Caco-2 (cell line): ENCODE data around the gene SERTAD2. TPM values are rescaled to one million over a fixed set of nuclear protein-coding genes. Genes with fewer than 3 reads are reported as not detected.
A peak's percentile ranks its signal among the peaks of the same experiment; 100 is the strongest.

Experiments
- BruUV-seq: library from RNA; stranded (reverse); fragments of 400-500 nt; replicated peaks from 2 replicates; lab custom pipeline; 2021; lab: Mats Ljungman, UMichigan
- CTCF ChIA-PET: fragments of 300-600 bp; sonication (Branson Sonifier 250); formaldehyde crosslinking; loops from one replicate; lab custom pipeline; 2022; ENCODE audit warnings: antibody characterized with exemption; lab: Charles Lee
- POLR2A ChIA-PET: fragments of 300-600 bp; sonication (Branson Sonifier 250); formaldehyde crosslinking; loops from one replicate; lab custom pipeline; 2022; ENCODE audit warnings: antibody characterized with exemption; lab: Charles Lee
- DNase-seq, 2 experiments: peaks; one replicate each; pipeline versions ENCODE4 v3.0.0 to v3.0.0-alpha.2; 2020 to 2022
- H3K27me3 ChIP-seq: replicated peaks from 2 replicates; pipeline ENCODE4 v1.6.0; 2011; ENCODE audit warnings: low read length; ENCODE audit not compliant: control insufficient read depth, insufficient read depth
- H3K36me3 ChIP-seq: 2 replicates; pipeline ENCODE4 v1.5.1; 2011; ENCODE audit warnings: low read length; ENCODE audit not compliant: control insufficient read depth, insufficient read depth
- H3K4me1 ChIP-seq: fragments of 250-450 bp; sonication (Bioruptor Pico); 2 replicates; pipeline ENCODE4 v1.5.1; 2020; ENCODE audit warnings: mild to moderate bottlenecking
- H3K4me3 ChIP-seq: 2 replicates; pipeline ENCODE4 v1.5.1; 2011; ENCODE audit warnings: low read depth, mild to moderate bottlenecking, control low read depth, low read length
- H3K9me3 ChIP-seq: fragments of 250-450 bp; sonication (Bioruptor Pico); 2 replicates; pipeline ENCODE4 v1.5.1; 2020; ENCODE audit warnings: mild to moderate bottlenecking, moderate library complexity
- H3K27ac Mint-ChIP-seq: one replicate; pipeline ENCODE4 v1.8.0; 2022; ENCODE audit warnings: mixed read lengths; ENCODE audit not compliant: unreplicated experiment
- H3K27me3 Mint-ChIP-seq: one replicate; pipeline ENCODE4 v1.8.0; 2022; ENCODE audit warnings: mixed read lengths; ENCODE audit not compliant: insufficient read depth, unreplicated experiment
- H3K36me3 Mint-ChIP-seq: one replicate; pipeline ENCODE4 v1.8.0; 2022; ENCODE audit warnings: mild to moderate bottlenecking, mixed read lengths; ENCODE audit not compliant: insufficient read depth, unreplicated experiment
- H3K4me1 Mint-ChIP-seq: one replicate; pipeline ENCODE4 v1.8.0; 2022; ENCODE audit warnings: low read depth, mixed read lengths; ENCODE audit not compliant: unreplicated experiment
- H3K4me3 Mint-ChIP-seq: one replicate; pipeline ENCODE4 v1.8.0; 2022; ENCODE audit warnings: mild to moderate bottlenecking, moderate library complexity, mixed read lengths; ENCODE audit not compliant: unreplicated experiment
- H3K9me3 Mint-ChIP-seq: one replicate; pipeline ENCODE4 v1.8.0; 2022; ENCODE audit warnings: mixed read lengths; ENCODE audit not compliant: unreplicated experiment
- intact Hi-C: fragments of 100-400 bp; cut with micrococcal nuclease; formaldehyde crosslinking; loops from one replicate; pipeline ENCODE4 v1.10.0; 2022; ENCODE audit not compliant: unreplicated experiment
- total RNA-seq: library from RNA; stranded (reverse); gene quantifications from 2 replicates; pipeline ENCODE4 v1.2.3, GENCODE V29; 2022
- TF ChIP-seq, protein P1 (sequence below), 2 experiments: fragments of 200-600 bp in 1 of 2; IDR thresholded peaks; 1 replicate in 1 of 2; 2 replicates in 1 of 2; pipeline versions ENCODE4 v1.5.1 to v1.8.0; 2011 to 2022; ENCODE audit warnings: antibody characterized with exemption in 1 of 2, control low read depth in 1 of 2, inconsistent platforms in 1 of 2, low read depth in 1 of 2, low read length in 1 of 2, mild to moderate bottlenecking in 1 of 2, moderate library complexity in 1 of 2; ENCODE audit not compliant: insufficient read depth in 1 of 2, severe bottlenecking in 1 of 2, unreplicated experiment in 1 of 2

Gene SERTAD2
- total RNA-seq, 1 experiment from 2014 or later: 25.8 TPM

DNA sequence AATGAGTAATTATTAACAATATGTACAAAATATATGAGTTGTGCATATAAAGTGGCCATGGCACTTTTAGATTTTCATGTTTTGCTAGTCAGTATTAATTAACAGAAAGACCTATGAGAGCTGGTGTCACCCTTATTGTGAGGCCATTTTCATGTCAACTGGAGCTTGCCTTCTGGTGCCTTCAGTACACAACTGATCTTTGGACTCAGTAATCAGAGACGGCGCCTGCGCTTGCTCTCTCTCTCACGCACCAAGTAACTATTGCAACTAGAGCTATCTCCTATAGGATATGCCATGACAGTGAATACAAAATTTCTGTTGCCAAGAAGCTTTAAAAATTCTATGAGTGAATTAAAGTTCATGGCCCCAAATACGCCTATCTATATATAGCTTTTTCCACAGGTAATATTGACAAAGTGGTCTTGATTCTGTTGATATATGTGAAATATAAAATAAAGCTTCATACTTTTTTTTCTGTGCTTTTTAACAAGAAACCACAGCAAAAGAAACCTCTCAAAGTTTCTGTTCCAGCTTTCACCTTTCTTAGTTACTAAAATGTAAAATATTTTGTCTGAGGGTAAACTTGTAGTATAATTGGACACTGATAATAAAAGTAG is 2.9 kb downstream of the SERTAD2 start:
- H3K27ac Mint-ChIP-seq: peak overlapping the region; percentile 82

DNA sequence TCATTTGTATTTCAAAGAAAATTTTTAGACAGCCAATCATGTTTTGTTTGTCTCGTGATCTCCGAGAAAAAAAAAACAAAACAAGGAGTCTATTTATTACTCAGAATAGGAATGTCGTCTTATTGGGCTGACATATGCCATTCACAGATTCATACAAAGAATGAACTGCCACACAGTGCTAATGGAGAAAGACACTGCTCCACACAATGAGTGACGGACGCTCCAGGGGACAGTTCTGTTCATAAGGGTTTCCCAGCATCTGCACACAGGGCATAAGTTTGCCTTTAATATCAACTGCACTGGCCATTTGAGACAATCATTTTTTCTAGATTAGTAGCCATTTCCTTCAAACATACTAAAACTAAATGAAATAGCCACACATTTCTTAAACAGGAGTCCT is 3.4 kb downstream of the SERTAD2 start:
- H3K27me3 ChIP-seq: no peaks in the 10 kb centered on the region
- DNase-seq: no peak
- no peaks in the 10 kb centered on the region for H3K9me3 Mint-ChIP-seq
- H3K4me1 Mint-ChIP-seq: peaks cover 66% of the 10 kb centered on the region
- H3K9me3 ChIP-seq: no peaks in the 10 kb centered on the region
- peaks cover 63% of the 10 kb centered on the region for H3K4me1 ChIP-seq
- TF ChIP-seq, protein P1, sequence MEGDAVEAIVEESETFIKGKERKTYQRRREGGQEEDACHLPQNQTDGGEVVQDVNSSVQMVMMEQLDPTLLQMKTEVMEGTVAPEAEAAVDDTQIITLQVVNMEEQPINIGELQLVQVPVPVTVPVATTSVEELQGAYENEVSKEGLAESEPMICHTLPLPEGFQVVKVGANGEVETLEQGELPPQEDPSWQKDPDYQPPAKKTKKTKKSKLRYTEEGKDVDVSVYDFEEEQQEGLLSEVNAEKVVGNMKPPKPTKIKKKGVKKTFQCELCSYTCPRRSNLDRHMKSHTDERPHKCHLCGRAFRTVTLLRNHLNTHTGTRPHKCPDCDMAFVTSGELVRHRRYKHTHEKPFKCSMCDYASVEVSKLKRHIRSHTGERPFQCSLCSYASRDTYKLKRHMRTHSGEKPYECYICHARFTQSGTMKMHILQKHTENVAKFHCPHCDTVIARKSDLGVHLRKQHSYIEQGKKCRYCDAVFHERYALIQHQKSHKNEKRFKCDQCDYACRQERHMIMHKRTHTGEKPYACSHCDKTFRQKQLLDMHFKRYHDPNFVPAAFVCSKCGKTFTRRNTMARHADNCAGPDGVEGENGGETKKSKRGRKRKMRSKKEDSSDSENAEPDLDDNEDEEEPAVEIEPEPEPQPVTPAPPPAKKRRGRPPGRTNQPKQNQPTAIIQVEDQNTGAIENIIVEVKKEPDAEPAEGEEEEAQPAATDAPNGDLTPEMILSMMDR (IDR thresholded peaks at IDR 0.05; ENCODE audit: insufficient read depth in 1 of 2, low read depth in 1 of 2, low read length in 1 of 2, severe bottlenecking in 1 of 2, unreplicated experiment in 1 of 2): no peak
- ChIA-PET CTCF (interaction anchor here (0.9 to 2.4 kb wide), 6 partner anchors 101 to 217 kb away, joined by 3 to 10 read pairs (median 4); partner anchors contain the start of gene AFTPH), POLR2A (interaction anchor here (0.5 to 2.4 kb wide), 4 partner anchors 42 to 227 kb away, joined by 3 to 24 read pairs (median 3); no protein-coding TSS in a partner anchor)
- H3K27ac Mint-ChIP-seq: peak overlapping the region; percentile 82
- no peaks in the 10 kb centered on the region for H3K27me3 Mint-ChIP-seq
- H3K4me3 ChIP-seq: no peak overlapping the region
- H3K36me3 ChIP-seq: no peaks in the 10 kb centered on the region
- H3K4me3 Mint-ChIP-seq: peak overlapping the region; percentile 57
- intact Hi-C loops: loop anchor here (1.0 to 10.0 kb wide), 3 partner anchors 101 to 575 kb away; partner anchors contain the start of genes ACTR2 and AFTPH
- peaks cover 26% of the 10 kb centered on the region for H3K36me3 Mint-ChIP-seq
- BruUV-seq: no TSS peak

More for the DNA sequence above, 2.9 kb downstream of the SERTAD2 start:
- Mint-ChIP-seq H3K9me3 (no peaks in the 10 kb centered on the region), H3K4me3 (peak overlapping the region; percentile 57), H3K4me1 (peaks cover 67% of the 10 kb centered on the region), H3K27me3 (no peaks in the 10 kb centered on the region), H3K36me3 (peaks cover 26% of the 10 kb centered on the region)
- H3K36me3 ChIP-seq: no peaks in the 10 kb centered on the region
- H3K9me3 ChIP-seq: no peaks in the 10 kb centered on the region
- BruUV-seq: no TSS peak
- intact Hi-C loops: loop anchor here (1.0 to 10.0 kb wide), 3 partner anchors 100 to 574 kb away; partner anchors contain the start of genes ACTR2 and AFTPH
- TF ChIP-seq, protein P1 (IDR thresholded peaks at IDR 0.05; ENCODE audit: insufficient read depth in 1 of 2, low read depth in 1 of 2, low read length in 1 of 2, severe bottlenecking in 1 of 2, unreplicated experiment in 1 of 2): no peak
- DNase-seq: peak; percentile 69 to 79
- POLR2A ChIA-PET: interaction anchor here (0.5 to 2.4 kb wide), 4 partner anchors 43 to 226 kb away, joined by 3 to 24 read pairs (median 3); no protein-coding TSS in a partner anchor
- peaks cover 58% of the 10 kb centered on the region for H3K4me1 ChIP-seq
- CTCF ChIA-PET: interaction anchor here (0.9 to 1.4 kb wide), 4 partner anchors 100 to 216 kb away, joined by 3 to 10 read pairs (median 3); no protein-coding TSS in a partner anchor
- H3K4me3 ChIP-seq: no peak overlapping the region
- H3K27me3 ChIP-seq: no peaks in the 10 kb centered on the region

DNA sequence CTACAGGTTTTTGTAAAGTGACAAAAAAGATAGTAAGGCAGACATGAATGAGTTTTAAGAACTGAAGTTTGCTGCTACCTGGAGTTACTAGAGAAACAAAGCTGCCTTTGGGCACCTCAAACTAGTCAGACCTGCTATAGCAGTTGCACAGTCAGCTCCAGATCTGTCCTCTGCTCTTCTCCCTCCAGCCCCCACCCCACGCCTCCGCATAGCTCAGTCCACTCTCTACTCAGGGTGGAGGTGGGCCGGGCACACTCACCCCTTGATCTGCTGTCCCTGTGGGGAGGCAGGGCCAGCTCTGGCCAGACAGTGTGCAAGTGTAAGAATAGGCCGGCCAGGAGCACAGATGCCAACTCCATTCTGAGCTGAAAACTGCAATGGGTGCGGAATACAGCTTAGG is 4.1 kb downstream of the SERTAD2 start:
- no peaks in the 10 kb centered on the region for H3K36me3 ChIP-seq
- POLR2A ChIA-PET: interaction anchor here (2.4 kb wide), 1 partner anchor 101 kb away, joined by 24 read pairs; no protein-coding TSS in a partner anchor
- peak overlapping the region; percentile 70 for H3K4me3 Mint-ChIP-seq
- H3K9me3 ChIP-seq: no peaks in the 10 kb centered on the region
- BruUV-seq: no TSS peak
- DNase-seq: peak; percentile 79 to 85
- H3K27me3 Mint-ChIP-seq: no peaks in the 10 kb centered on the region
- peaks cover 26% of the 10 kb centered on the region for H3K36me3 Mint-ChIP-seq
- intact Hi-C loops: loop anchor here (1.0 to 10.0 kb wide), 5 partner anchors 35 to 575 kb away; partner anchors contain the start of genes ACTR2 and AFTPH
- peaks cover 66% of the 10 kb centered on the region for H3K4me1 Mint-ChIP-seq
- peak overlapping the region; percentile 88 for H3K27ac Mint-ChIP-seq
- CTCF ChIA-PET: interaction anchor here (0.9 to 2.4 kb wide), 5 partner anchors 101 to 224 kb away, joined by 3 to 21 read pairs (median 6); partner anchors contain the start of gene AFTPH
- H3K4me1 ChIP-seq: peaks cover 63% of the 10 kb centered on the region
- peak overlapping the region; percentile 6; the same call in 1 of the 2 replicates for H3K4me3 ChIP-seq
- H3K27me3 ChIP-seq: no peaks in the 10 kb centered on the region
- no peaks in the 10 kb centered on the region for H3K9me3 Mint-ChIP-seq
- TF ChIP-seq, protein P1 (IDR thresholded peaks at IDR 0.05; ENCODE audit: insufficient read depth in 1 of 2, low read depth in 1 of 2, low read length in 1 of 2, severe bottlenecking in 1 of 2, unreplicated experiment in 1 of 2): no peak
